Lower leg skin (tissue), 3 donors: Measurements from ENCODE around the gene GNB2.

Experiments used
- POLR2A ChIP-seq, 2 donors: fragments of 450-650 bp; IDR thresholded peaks; one replicate each; pipeline ENCODE4 v1.6.1; 2016 to 2017; ENCODE audit warnings: antibody characterized with exemption in 2 of 2, mild to moderate bottlenecking in 1 of 2, moderate library complexity in 1 of 2
- TF ChIP-seq, protein P1 (sequence below), 3 donors: fragments of 450-650 bp; IDR thresholded peaks; one replicate each; pipeline ENCODE4 v1.5.1; 2016; ENCODE audit warnings: antibody characterized with exemption in 3 of 3, mild to moderate bottlenecking in 3 of 3, moderate library complexity in 2 of 3

- TF ChIP-seq, protein P1, sequence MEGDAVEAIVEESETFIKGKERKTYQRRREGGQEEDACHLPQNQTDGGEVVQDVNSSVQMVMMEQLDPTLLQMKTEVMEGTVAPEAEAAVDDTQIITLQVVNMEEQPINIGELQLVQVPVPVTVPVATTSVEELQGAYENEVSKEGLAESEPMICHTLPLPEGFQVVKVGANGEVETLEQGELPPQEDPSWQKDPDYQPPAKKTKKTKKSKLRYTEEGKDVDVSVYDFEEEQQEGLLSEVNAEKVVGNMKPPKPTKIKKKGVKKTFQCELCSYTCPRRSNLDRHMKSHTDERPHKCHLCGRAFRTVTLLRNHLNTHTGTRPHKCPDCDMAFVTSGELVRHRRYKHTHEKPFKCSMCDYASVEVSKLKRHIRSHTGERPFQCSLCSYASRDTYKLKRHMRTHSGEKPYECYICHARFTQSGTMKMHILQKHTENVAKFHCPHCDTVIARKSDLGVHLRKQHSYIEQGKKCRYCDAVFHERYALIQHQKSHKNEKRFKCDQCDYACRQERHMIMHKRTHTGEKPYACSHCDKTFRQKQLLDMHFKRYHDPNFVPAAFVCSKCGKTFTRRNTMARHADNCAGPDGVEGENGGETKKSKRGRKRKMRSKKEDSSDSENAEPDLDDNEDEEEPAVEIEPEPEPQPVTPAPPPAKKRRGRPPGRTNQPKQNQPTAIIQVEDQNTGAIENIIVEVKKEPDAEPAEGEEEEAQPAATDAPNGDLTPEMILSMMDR (IDR thresholded peaks at IDR 0.05) = no peak
- no peak for TF ChIP-seq POLR2A (IDR thresholded peaks at IDR 0.05)
Observed at GRCh38 chr7:100679129-100679926, 5.8 kb downstream of the GNB2 start.
